NB4 (cell line): ENCODE data around the gene RAB5B.

Experiments used
- DNase-seq: peaks from one replicate; pipeline ENCODE4 v3.0.0; 2010; ENCODE audit warnings: low read depth
- H3K4me3 ChIP-seq: one replicate; pipeline ENCODE4 v1.5.1; 2011; ENCODE audit warnings: mild to moderate bottlenecking, low read depth, low read length, moderate library complexity
- CTCF ChIP-seq: IDR thresholded peaks from one replicate; pipeline ENCODE4 v1.5.1; 2012; ENCODE audit warnings: low read depth, low read length
- MAX ChIP-seq: IDR thresholded peaks from 2 replicates; pipeline ENCODE4 v1.6.1; 2011; ENCODE audit warnings: low read depth, low read length
- MYC ChIP-seq: IDR thresholded peaks from 2 replicates; pipeline ENCODE4 v1.6.1; 2011; ENCODE audit warnings: low read depth, low read length
- POLR2A ChIP-seq: IDR thresholded peaks from 2 replicates; pipeline ENCODE4 v1.6.1; 2011; ENCODE audit warnings: mild to moderate bottlenecking; ENCODE audit not compliant: insufficient read length; ENCODE audit errors: extremely low read depth

RAB5B gene

GRCh38 chr12:55942055-55942454 is 31.8 kb upstream of the RAB5B start:
- TF ChIP-seq MAX: no peak
- no peak for TF ChIP-seq CTCF
- no peak for DNase-seq
- H3K4me3 ChIP-seq: no peak overlapping the region

DNA sequence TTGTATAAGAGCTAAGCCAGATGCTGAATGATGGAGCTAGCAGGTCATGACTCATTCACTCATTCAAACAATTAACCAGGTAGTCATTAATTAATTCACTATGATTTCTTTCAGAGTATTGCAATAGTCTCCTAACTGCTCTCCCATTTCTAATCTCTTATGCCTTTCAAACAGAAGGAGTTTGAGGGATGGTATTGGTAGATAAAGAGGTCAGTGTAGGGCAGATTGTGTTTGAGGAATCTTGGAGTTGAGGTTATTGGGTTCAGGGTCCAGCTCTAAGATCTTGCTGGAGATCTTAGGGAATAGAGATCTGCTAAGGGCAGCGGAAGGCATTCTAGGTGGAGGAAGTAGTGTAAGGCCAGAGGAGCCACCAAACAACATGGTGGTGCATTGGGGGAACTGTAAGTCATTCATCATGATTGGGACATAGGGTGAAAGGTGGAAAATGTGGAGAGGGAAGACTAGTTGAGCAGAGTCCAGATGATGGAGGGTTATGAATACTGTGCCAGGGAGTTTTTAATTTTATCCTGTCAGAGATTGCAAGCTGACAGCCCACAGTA is 31.2 kb upstream of the RAB5B start:
- no peak overlapping the region for H3K4me3 ChIP-seq
- TF ChIP-seq POLR2A: no peak
- no peak for DNase-seq

DNA sequence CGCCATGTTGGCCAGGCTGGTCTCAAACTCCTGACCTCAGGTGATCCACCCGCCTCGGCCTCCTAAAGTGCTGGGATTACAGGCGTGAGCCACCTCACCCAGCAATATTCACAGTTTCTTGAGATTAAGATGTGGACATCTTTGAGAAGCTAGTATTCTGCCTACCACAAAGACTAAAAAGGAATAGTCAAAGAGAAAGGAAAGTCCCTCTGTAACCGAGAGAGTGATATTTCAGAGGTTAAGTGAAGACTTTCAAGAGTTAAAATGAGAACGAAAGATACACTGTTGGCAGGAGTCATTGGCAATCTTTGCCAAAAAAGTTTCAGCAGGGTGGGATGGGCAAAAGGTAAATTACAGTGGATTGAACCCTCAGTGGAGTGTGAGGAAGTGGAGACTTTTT is 27.3 kb upstream of the RAB5B start:
- DNase-seq: no peak
- TF ChIP-seq CTCF: no peak
- TF ChIP-seq MYC: no peak
- TF ChIP-seq MAX: no peak
- no peak for TF ChIP-seq POLR2A
- no peak overlapping the region for H3K4me3 ChIP-seq

- TF ChIP-seq MYC: no peak
- TF ChIP-seq POLR2A: no peak
- no peak for TF ChIP-seq CTCF
- TF ChIP-seq MAX: no peak
- H3K4me3 ChIP-seq: no peak overlapping the region
- no peak for DNase-seq
Observed at GRCh38 chr12:55955344-55955743, 18.5 kb upstream of the RAB5B start.

DNA sequence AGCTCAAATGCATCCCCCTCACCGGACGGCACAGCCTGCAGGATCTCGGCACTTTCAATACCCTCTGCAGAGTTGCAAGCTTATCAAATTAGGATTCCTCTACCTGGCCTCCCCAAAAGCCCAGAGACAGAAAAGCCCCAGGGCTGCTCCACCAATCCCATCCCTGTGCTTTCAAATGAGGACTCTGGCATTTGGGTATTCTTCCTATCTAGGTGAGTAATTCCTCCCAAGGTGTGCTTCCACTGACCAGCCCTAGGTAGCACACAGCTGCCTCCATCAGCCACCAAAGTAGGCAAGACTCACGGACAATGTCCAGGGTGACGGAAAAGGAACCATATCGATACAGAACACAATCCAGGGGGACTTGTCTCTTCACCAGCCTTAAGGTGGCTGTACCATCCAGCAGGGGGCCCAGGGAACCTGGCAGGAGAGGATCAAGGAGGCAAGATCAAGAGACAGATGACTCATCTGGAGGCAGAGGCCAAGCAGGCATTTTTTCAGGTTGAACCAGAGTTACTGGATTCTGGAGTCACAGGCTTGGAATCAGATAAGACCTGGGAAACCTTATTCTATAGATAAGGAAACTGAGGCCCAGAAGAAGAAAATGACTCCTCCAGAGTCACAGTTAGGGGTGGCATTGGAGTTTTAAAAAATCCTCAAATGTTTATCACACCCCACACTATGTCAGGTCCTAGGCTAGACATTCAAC is 17.9 kb upstream of the RAB5B start:
- no peak for TF ChIP-seq MYC
- peak; percentile 73 for TF ChIP-seq CTCF
- DNase-seq: peak; percentile 71
- no peak overlapping the region for H3K4me3 ChIP-seq

DNA sequence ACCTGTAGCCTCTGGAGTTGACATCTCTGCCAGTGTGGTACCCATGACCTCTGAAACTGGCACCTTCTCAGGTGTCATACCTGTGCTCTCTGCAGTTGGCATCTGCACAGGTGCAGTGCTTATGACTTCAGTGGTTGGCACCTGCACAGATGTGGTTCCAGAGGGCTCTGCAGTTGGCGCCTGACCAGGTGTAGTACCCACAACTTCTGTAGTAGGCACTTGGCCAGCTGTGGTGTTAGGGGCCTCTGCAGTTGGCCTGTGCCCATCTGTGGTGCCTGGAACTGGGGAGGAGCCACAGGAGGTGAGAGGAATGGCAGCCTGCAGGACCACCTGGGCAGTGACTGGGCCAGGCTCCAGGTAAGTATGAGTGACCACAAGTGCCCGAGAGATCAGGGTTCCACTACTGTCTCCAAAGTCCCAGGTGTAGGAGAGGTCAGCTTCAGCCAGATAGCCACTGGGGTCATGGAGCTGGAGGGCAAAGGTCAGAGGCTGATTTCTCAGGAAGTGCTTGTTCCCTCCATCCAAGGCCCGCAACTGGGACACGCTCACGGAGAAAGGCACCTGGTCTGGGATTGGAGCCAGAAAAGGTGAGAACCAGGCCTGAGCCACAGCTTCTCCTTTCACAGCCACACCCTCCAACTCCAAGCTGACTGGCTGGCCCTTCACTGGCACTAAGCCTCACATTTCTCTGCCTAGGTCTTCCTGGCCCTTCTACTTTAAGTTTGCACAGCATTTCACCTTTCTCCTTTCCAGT is 16.6 kb upstream of the RAB5B start:
- no peak overlapping the region for H3K4me3 ChIP-seq
- TF ChIP-seq CTCF: no peak
- TF ChIP-seq POLR2A: no peak
- no peak for TF ChIP-seq MYC
- TF ChIP-seq MAX: no peak
- DNase-seq: no peak
